GM18508 (cell line): ENCODE data around the gene DYNC2LI1.

Experiments
- ATAC-seq: cut with Tn5 transposase; IDR thresholded peaks from one replicate; pipeline ENCODE4 v1.9.1; 2021; ENCODE audit warnings: moderate number of reproducible peaks; ENCODE audit not compliant: insufficient read depth, unreplicated experiment

The DYNC2LI1 gene

GRCh38 chr2:43812006-43812405, 38.2 kb downstream of the DYNC2LI1 start:
- no peak for ATAC-seq

DNA sequence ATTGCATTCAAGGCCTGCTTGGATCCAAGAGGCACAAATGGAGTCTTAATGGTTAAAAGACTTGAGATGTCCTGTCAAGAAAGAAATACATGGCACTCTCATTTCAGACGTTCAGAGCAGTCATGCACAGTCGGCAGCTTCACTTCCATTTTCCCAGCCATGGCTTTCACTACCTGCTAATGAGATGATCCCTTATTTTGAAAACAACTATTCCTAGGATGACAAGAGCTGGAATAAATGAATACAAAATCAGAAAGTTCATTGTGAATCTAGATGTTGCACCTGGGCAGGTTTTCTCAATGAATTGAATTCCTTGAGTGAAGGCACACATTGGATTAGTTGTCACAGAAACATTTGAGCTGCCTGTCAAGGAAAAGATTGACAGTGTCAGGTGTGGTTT, 39.1 kb downstream of the DYNC2LI1 start:
- ATAC-seq = no peak

- no peak for ATAC-seq
Measured at GRCh38 chr2:43814711-43815110, 40.9 kb downstream of the DYNC2LI1 start.

- no peak for ATAC-seq
Measured at GRCh38 chr2:43818761-43819160, 44.9 kb downstream of the DYNC2LI1 start.

DNA sequence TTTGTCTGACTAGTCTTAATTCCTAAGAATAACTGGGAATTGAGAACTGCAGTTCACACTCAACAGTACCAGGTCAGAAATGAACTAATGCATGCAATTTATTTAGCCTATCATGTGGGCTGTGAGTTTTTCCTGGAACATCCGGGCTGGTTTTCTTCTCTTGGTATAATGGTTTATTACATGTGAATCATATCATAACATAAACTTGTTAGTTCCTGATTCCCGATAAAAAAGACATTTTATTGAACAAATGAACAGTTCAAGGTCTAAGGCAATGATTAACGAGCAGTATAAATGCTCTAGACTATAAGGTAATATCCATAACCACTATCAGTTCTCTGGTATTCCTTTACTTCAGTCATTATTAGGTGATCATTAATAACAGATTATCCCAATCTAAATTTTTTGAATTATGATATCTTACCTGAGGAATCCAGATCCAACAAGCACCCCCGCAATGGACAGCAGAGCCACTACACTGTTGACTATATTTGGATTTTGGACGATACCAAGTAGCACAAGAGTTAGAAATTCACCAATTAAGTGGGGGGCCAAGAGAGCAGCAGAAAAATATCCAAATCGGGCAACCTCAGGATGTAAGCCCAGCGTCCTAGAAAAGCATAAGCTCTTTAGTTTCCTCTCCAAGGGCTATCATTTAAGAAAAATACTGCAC, 45.8 kb downstream of the DYNC2LI1 start:
- no peak for ATAC-seq

DNA sequence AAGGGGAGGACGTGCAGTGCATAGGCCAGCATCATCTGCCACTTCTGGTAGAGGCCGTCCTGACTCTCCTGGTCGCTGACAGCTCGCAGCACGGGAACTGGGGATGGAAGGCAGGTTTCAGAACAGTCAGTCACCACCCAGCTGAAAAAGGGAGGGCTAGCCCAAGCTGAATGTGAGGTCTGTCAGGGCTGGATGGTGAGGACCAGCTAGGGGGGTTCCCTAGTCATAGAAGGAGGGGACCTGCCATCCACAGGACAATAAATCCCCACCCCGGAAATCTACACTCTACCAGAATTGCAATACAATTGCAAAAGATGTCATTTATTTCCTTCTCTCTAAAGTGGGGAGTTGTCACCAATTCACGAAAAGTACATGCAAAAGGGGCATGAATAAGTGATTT, 49.0 kb downstream of the DYNC2LI1 start:
- ATAC-seq = no peak

DNA sequence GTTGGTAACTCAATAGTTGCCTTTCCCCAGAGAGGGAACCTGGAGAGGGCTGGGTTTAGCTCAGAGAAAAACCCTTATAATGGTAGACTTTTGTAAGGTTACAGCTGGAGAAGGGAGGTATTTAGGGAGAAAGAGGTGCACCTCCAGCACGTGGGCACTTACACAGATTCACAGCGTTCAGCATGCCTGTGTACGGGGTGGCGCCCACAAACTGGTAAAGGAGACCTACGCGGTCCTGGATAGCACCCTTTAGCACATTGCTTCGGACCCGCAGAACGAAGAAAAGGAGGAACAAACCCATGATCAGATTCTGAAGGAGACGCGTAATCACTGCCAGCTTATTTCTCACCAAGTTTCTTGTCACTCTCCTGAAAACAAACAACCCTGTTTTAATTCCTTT, 49.9 kb downstream of the DYNC2LI1 start:
- no peak for ATAC-seq

GRCh38 chr2:43824512-43824911, 50.7 kb downstream of the DYNC2LI1 start:
- no peak for ATAC-seq

DNA sequence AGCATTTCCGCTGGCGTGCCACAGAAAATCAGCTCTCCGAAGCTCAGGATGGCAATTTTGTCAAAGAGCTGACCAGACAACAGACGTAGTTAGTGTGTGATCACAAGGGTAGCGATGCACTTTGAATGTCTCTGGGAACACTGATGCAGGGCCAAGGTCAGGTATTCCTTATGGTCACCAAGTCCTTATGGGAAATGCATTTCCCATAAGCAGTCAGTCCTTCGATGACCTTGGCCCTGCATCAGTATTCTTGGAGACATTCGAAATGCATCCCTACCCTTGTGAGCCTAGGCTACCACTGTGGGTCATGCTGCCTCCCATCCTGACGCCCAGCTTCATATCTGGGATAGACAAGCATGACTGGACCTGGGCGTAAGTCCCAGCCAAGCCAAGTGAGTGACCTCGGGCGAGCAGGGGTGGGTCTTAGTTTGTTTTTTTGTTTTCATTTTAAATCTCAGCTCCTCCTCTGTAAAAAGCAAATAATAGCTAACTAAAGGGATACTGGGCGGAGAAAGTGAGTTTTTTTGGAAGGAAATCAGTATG, 51.2 kb downstream of the DYNC2LI1 start:
- ATAC-seq = no peak

GRCh38 chr2:43825841-43826240, 52.0 kb downstream of the DYNC2LI1 start:
- no peak for ATAC-seq

GRCh38 chr2:43826305-43827250, 52.7 kb downstream of the DYNC2LI1 start:
- no peak for ATAC-seq

DNA sequence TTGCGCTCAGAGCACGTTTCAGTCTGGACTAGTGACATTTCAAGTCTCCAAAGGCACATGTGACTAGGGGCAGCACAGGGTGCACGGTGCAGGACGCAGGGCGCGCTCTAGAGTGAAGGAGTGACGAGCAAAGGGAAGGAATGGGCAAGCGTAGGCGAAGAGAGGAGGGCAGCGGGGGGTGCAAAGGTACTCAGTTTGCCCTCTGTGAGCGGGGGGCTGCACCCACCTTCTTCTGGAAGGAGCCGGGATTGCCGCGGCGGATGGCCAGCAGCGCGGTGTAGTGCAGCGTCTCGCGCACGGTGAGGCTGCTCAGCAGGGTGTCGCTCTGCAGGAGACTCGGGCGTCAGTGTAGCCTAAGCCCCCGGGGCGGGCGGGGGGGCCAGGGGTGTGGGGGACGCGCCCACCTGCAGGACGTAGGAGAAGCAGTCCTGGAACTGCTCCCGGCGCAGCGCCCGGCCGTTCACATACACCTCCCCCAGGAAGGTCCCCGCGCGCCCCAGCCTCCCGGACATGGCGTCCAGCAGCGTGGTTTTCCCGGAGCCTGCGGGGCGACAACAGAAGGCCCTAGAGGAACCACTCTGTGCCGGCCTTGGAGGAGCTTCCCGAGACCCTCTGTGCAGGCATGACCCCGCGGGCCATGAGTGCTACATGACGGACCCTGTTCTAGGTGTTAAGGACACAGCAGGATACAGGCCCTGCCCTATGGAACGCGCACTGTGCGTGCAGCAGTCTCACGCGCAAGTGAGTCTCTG, 57.9 kb downstream of the DYNC2LI1 start:
- no peak for ATAC-seq

GRCh38 chr2:43832457-43832856, 58.6 kb downstream of the DYNC2LI1 start:
- ATAC-seq = no peak

- no peak for ATAC-seq
Measured at GRCh38 chr2:43837033-43837432, 63.2 kb downstream of the DYNC2LI1 start.

GRCh38 chr2:43837831-43838559, 64.2 kb downstream of the DYNC2LI1 start:
- no peak for ATAC-seq

DNA sequence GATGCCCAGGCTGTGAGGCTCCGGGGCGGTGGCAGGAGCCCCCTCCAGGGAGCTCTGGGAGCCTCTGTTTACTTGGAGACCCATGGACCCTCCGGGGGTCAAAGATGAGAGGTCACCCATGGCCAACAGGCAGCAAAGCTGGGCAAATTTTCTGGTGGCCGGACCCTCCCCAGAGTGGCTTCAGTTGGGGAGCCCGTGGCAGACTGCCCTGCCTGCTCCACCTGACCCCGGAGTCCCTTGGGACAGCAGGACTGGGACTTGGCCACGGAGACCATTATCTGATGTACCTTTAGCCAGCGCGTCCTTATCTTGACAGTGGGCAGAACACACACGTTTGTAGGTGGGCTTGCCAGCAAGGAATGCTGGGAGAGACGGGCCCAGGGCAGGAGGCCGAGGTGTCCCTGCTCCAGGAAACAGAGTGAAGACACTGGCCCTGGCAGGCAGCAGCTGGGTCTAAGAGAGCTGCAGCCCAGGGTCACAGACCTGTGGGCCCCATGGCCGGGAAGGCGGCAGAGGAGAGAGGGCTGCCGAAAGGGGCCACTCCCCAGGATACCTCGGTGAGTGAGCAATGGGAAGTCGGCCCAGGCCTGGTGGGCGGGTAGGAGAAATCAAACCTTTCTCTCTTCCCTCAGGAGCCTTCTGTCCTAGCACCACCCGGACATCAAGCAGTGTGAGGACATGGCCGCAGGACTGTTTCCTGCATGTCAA, 64.9 kb downstream of the DYNC2LI1 start, which contains the start of the genes ABCG5 and ABCG8:
Gene ABCG5 (minus strand): TSS at position 280 of the 708 bp plus-strand sequence. CDS start 160 bp downstream, at position 120.
Gene ABCG8 (plus strand): TSS at position 412 of the 708 bp plus-strand sequence. CDS start 83 bp downstream, at position 495.
- ATAC-seq = no peak

DNA sequence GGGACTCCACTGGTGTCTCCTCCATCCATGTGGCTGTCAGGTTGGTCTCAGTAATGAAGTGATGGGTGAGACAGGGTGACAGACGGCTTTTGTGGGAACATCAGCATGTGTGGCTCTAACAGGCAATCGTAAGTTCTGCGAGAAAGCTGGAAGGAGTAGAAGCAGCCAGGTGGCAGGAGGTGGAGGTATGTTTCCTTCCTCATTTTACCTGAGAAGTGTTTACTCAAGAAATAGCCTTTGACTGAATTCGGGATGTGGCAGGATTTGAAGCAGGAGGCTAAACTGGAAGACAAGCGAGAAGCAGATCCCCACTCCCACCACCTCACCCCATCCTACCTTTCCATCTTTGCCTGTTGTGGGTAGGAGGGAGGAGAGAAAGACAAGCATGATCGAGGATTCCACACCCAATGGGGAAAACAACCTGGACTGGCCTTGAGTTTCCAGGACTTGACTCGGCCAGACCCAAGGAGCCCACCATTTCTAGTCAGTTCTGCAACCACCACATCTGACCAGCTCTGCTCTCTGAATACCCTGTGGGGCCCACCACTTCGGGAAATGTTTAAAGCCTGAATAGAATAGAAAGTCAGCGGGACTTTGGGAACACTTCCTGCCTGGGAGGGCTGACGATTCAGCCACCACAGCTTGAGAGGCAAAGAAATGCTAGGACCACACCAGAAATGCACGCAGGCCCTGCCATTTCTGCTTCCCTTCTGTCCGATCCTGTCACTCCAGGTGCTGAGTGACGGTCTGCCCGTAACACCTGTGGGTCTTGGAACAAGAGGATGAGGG, 66.1 kb downstream of the DYNC2LI1 start:
- no peak for ATAC-seq

- no peak for ATAC-seq
Measured at GRCh38 chr2:43840965-43841364, 67.1 kb downstream of the DYNC2LI1 start.
